Gastrocnemius medialis (tissue), 4 donors: ENCODE data around the gene STK11IP.

Experiments
- CTCF ChIP-seq, 5 experiments: fragments of 450-650 bp in 3 of 5; fragments of 200-600 bp in 2 of 5; sonication (generic) in 2 of 5; IDR thresholded peaks in 4 of 5; conservative IDR thresholded peaks in 1 of 5; 1 replicate in 4 of 5; 2 replicates in 1 of 5; pipeline ENCODE4 v1.5.1; 2016 to 2019; ENCODE audit warnings: antibody characterized with exemption in 5 of 5, mild to moderate bottlenecking in 3 of 5, moderate library complexity in 3 of 5
- POLR2A ChIP-seq, 2 donors: fragments of 450-650 bp; IDR thresholded peaks; one replicate each; pipeline ENCODE4 v1.6.1; 2017; ENCODE audit warnings: antibody characterized with exemption in 2 of 2, mild to moderate bottlenecking in 2 of 2, moderate library complexity in 2 of 2

GRCh38 chr2:219626540-219626939 is 28.9 kb downstream of the STK11IP start:
- TF ChIP-seq POLR2A (IDR thresholded peaks at IDR 0.05): no peak
- no peak for TF ChIP-seq CTCF (IDR thresholded peaks at IDR 0.05 in 4 of 5, conservative IDR thresholded peaks at IDR 0.05 in 1 of 5)
